NCI-H2227 (cell line): ENCODE results near the gene DNAL1.
A peak's percentile ranks its signal among the peaks of the same experiment; 100 is the strongest.
"Not testable (repeated sequence)": the region's sequence is repeated elsewhere in the genome, so short reads cannot be mapped to it uniquely, and the experiment has no call there.

ENCODE experiments used
- DNase-seq: peaks from one replicate; lab custom pipeline; 2025; ENCODE audit not compliant: unreplicated experiment; lab: John Stamatoyannopoulos, UW

Gene DNAL1

DNA sequence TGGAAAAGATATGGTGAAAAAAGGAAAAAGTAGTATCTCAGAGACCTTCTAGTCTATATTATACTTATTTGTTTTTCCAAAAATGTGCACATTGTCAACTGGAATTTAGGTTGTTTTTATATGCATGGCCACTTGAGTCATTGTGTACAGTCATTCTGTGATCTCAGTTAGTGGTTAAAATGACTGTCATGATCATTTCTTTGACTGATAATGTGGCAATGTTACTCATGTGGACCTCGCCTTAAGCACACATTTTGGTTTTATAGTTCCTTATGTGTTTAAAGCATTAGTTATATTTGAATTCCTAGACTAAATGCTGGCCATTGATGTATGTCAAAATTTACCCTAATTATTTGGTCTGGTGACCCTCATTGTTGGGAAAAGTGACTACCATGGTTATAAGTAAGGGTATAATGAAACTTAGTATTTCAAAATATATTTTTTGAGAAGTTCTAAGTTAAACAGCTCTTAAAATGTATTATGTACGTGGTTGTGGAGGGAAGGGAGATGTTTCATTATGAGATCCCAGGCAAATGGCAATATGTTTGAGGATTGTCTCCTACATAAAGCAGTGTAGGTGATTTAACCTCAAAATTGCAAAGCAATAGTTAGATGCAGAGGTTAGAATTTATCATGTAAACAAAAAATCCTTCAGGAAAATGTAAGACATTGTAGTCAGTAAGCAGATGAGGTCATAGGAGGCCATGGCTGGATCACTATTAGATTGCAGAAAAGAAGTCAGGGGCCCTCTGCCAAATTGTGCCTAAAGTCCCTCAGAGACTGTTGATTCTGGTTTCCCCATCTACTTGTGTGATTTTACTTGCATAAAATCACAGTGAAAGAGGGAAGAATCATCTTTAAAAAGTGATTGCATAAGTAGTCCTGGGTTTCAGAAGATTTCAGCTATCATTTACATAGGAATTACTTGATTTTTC lies 51.9 kb downstream of the DNAL1 start:
- DNase-seq = no peak

GRCh38 chr14:73700325-73700724 lies 55.5 kb downstream of the DNAL1 start:
- DNase-seq = no peak

DNA sequence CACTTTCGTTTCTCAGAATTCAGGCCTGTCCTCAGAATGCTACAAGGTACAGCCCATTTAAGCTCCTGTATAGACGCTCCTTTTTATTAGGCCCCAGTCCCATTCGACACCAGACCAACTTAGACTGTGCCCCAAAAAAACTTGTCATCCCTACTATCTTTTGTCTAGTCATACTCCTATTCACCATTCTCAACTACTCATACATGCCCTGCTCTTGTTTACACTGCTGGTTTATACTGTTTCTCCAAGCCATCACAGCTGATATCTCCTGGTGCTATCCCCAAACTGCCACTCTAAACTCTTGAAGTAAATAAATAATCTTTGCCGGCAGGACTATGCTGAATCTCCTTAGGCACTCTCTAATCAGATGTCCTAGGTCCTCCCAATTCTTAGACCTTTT lies 63.3 kb downstream of the DNAL1 start:
- DNase-seq = not testable (repeated sequence)

- no peak for DNase-seq
Observed at GRCh38 chr14:73709904-73710469, 65.2 kb downstream of the DNAL1 start.

DNA sequence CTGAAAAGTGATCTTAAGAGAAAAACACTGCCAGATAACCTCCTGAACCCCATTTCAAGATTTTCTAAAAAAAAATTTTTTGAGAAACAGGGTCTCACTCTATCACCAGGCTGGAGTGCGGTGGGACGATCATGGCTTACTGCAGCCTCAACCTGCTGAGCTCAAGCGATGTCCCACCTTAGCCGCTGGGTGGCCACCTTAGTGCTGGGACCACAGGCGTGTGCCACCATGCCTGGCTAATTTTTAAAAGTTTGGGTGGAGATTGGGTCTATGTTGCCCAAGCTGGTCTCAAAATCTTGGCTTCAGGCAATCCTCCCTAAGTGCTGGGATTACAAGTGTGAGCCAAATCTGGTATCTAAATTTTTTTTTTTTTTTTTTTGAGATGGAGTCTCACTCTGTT lies 66.0 kb downstream of the DNAL1 start:
- DNase-seq = no peak

- no peak for DNase-seq
Observed at GRCh38 chr14:73712071-73712506, 67.3 kb downstream of the DNAL1 start.

DNA sequence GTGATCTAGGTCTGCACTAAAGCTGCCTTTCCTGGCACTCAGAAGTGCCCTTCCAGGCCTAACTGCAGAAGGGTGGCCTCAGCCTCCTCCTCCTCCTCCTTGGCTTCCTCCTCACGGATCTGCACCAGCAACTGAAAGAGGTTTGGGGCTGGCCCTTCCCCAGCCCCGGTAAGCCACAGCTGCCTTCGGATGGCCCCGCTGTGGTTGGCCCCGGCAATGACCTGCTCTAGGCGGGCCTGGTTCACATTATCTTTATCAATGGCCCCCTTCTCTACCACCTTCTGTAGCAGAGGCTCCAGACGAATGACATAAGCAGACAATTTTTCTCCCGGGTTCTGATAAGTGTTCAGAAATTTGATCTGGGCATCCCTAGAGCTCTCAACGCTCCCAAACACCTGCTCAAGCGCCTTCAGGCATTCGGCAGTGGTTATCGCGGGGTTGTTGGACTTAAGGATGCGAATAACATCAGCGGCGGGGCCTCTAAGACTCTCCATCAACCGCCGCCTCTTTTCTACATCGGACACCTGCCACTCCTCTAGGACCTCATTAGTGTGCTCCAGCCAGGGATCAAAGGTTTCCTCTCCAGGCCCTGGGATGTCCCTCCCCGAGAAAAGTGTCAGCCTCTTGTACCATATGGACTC lies 67.9 kb downstream of the DNAL1 start:
- DNase-seq = no peak

DNA sequence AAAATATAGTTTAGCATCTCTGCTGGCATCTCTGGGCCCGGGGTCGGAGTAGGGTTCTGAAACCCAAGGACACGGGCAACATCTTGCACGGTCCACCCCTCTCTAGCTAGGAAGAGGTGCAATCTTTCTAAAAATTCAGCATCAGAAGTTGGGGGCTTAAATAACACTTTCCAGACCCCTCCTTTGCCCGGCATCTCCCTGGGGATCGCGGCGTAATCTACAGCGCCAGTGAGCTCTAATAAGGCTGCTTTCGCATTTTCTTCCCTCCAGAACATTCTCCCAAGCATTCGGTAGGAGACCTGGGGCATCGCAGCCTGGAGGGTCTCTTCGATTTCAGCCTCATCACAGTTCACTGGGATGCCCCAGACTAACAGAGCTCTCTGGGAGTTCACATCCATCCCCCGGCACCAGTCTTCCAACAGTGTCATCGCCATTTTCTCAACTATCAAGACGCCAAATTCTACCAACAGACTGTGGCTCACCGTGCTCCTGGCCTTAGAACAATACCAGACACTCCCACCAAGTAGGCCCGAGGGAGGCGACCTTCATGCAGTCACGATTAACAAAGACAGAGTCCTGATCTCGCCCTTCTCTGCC lies 68.5 kb downstream of the DNAL1 start:
- DNase-seq = no peak

DNA sequence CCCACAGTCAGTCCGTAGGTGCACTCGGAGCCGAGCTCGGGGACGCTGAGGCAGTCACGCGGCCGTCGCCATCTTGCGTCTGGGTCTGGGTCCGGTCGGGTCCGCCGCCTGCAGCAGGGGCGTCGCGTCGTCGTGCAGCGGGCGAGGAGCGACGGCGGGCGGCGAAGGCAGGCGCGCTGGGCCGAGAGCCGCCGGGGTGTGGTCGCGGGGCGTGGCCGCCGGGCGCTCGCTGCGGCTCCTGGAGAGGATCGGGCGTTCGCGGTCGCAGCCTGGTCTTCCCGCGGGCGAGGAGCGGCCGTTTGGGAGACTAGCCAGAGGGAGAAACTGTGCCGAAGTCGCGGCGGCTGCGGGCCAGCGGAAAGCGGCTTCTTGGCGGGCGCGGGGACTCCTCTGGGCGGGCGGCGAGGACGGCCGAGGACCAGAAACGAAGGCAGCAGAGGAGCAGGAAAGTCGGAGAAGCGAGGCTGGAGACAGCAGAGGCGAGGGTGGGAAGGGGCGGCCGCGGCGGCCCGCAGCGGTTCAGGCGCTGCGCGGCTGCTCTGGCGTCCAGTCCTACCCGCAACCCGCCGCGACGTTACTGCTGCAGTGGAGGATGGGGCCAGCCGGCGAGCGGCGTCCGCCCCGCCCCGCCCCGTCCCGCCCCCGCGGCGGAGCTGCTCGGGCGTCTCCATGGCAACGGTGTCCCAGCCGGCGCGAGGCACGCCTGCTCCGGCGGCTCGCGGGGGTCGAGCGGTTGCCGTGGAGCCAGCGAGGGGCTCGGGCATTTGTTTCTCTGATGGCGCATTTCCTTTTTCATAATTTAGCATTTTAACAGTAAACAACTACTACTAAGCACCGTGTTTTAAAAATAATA lies 69.2 kb downstream of the DNAL1 start, which contains the start of gene PNMA1:
PNMA1 (minus strand) TSS at position 582 of the 853 bp plus-strand sequence. CDS start 745 bp downstream, outside the sequence.
- DNase-seq = peak; percentile 95

DNA sequence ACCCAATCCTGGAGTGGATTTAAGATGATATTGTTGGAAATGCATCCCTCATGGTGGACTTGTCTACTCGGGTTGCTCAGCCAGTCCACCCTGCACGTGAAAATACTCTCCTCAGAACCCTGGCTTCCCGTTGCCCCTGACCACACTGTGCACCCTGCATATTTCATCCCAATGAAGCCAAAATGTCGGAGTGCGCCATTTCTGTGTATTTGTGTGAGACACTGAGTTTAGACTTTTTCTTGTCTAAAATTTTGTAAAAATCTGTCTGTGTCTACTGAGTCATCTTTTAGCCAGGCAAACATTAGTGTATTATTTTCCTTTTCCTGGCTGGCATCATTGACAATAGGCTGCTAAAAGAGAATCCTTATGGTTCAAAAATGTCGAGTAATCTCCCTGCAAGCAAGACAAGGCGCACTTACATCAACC lies 69.9 kb downstream of the DNAL1 start:
- DNase-seq = peak; percentile 83

- no peak for DNase-seq
Observed at GRCh38 chr14:73715707-73716106, 70.9 kb downstream of the DNAL1 start.

DNA sequence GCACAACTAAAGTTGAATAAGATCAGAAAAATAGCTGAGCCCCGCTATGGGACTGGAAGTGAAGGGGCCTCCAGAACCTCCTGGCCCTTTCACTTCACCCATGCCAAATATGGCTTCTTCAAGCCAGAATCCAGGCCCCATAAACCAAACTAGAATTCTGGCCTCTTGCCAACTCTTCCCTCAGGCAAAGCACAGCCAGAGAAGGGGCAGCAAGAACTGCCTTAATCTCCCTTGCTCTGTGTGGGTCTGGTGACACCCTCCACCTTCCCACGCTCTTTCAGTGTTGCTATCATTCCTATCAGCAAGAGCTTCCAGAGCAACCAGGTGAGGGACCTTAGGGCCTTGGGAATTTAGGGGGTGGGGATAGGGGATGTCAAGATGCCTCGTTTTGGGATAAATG lies 72.5 kb downstream of the DNAL1 start:
- peak; percentile 26 for DNase-seq

GRCh38 chr14:73717711-73718417 lies 73.1 kb downstream of the DNAL1 start:
- DNase-seq = no peak

GRCh38 chr14:73718418-73719251 lies 73.8 kb downstream of the DNAL1 start:
- DNase-seq = no peak

- no peak for DNase-seq
Observed at GRCh38 chr14:73719361-73719760, 74.6 kb downstream of the DNAL1 start.

- DNase-seq = no peak
Observed at GRCh38 chr14:73719791-73720190, 75.0 kb downstream of the DNAL1 start.

DNA sequence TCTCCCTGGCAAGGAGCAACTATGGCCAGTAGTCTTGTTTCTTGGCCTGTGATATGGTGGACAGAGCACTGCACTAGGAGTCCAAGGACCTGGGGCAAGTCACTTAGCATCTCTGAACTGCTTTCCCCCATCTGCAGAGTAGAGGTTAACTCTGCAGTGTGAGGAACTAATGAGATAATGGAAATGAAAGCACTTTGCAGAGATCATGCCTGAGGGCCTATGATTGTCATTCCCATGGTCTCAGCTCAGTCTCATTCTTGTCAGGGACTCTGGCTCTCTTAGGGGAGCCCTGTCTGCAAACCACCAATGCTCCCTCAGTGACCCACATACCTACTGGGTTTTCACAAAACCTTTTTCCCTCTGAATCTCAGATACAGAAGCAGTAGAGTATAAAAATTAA lies 75.8 kb downstream of the DNAL1 start:
- DNase-seq = no peak

DNA sequence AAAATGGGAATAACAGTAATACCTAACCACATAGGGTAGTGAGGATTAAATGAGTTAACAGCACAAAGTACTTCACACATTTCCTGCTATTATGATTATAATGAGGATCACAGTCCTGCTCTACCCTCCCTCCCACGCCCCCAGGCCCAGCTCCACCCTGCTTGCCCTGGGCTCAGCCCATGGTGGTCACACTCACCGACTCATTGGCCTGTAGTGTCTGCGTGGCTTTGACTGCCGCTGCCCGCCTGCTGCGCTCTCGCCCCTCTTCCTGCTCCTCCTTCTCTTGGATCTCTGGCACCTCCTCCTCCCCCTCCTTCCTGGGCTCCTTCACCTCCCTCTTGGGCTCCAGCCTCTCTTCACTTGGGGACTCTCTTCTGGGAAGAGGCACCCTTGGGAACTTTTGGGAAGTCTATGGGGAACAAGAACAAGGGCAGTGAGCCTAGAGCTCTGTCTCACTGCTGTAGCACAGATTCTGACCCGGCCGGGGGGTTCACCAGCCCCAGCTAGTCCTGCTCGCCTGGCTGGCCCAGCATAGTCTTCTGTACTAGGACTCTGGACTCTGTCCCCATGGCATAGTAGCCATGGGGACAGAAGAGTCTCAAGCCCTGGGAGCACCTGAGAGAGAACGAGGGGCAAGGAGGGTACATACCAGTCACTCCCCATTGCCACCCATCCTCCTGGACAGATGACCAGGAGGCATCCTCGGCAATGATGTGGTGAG lies 76.5 kb downstream of the DNAL1 start:
- no peak for DNase-seq
